H1 (cell line): ENCODE data around the gene MRPL55. TPM values are rescaled to one million over a fixed set of nuclear protein-coding genes. Genes with fewer than 3 reads are reported as not detected.

Source experiments
- CTCF ChIA-PET: fragments of 300-600 bp; sonication (Branson Sonifier 250); formaldehyde crosslinking; loops from one replicate; lab custom pipeline; 2021; ENCODE audit not compliant: partially characterized antibody; lab: Charles Lee
- POLR2A ChIA-PET: fragments of 300-600 bp; sonication (Branson Sonifier 250); formaldehyde crosslinking; loops from one replicate; lab custom pipeline; 2021; ENCODE audit warnings: inconsistent platforms; ENCODE audit not compliant: partially characterized antibody; lab: Charles Lee
- DNase-seq, 2 experiments: peaks; one replicate each; pipeline versions ENCODE4 v3.0.0 to v3.0.0-alpha.2; 2010 to 2022; ENCODE audit warnings: low spot score in 2 of 2, low read depth in 1 of 2, mixed read lengths in 1 of 2
- FAIRE-seq: peaks from 2 replicates; lab custom pipeline; 2011; peaks lifted over from hg19 to GRCh38; lab: Jason Lieb, UNC
- H2AFZ ChIP-seq: 2 replicates; pipeline ENCODE4 v1.8.1; 2012; ENCODE audit warnings: low read length, inconsistent platforms
- H2AK5ac ChIP-seq: 2 replicates; pipeline ENCODE4 v1.6.1; 2013; ENCODE audit warnings: low read depth, low read length
- H2BK120ac ChIP-seq: replicated peaks from 2 replicates; pipeline ENCODE3; 2013; ENCODE audit warnings: low read depth, low read length, inconsistent platforms
- H2BK12ac ChIP-seq: 2 replicates; pipeline ENCODE4 v1.6.1; 2013; ENCODE audit warnings: low read depth, low read length
- H2BK15ac ChIP-seq: 2 replicates; pipeline ENCODE4 v1.6.1; 2013; ENCODE audit warnings: low read length
- H2BK20ac ChIP-seq: 2 replicates; pipeline ENCODE4 v1.6.1; 2013; ENCODE audit warnings: low read length
- H2BK5ac ChIP-seq: 2 replicates; pipeline ENCODE4 v1.6.1; 2013; ENCODE audit warnings: low read depth, low read length
- H3K14ac ChIP-seq: 2 replicates; pipeline ENCODE4 v1.6.1; 2013; ENCODE audit warnings: inconsistent platforms; ENCODE audit not compliant: insufficient read length
- H3K18ac ChIP-seq: 2 replicates; pipeline ENCODE4 v1.6.1; 2013; ENCODE audit warnings: low read length; ENCODE audit errors: extremely low read depth
- H3K23ac ChIP-seq: 2 replicates; pipeline ENCODE4 v1.6.1; 2013; ENCODE audit warnings: inconsistent platforms; ENCODE audit not compliant: insufficient read length
- H3K23me2 ChIP-seq: 2 replicates; pipeline ENCODE4 v1.6.1; 2013; ENCODE audit warnings: low read depth, low read length
- H3K27ac ChIP-seq: 2 replicates; pipeline ENCODE4 v1.6.1; 2011; ENCODE audit warnings: low read depth, low read length, inconsistent platforms
- H3K27me3 ChIP-seq, 4 experiments: replicated peaks in 1 of 4; 1 replicate in 1 of 4; 2 replicates in 3 of 4; pipeline versions ENCODE4 v1.6.1 to v1.8.1; 2011 to 2013; ENCODE audit warnings: low read length in 3 of 4, mild to moderate bottlenecking in 3 of 4, inconsistent platforms in 2 of 4, mixed read lengths in 2 of 4, moderate library complexity in 1 of 4; ENCODE audit not compliant: control insufficient read depth in 3 of 4, insufficient read depth in 3 of 4; ENCODE audit errors: extremely low read depth in 1 of 4
- H3K36me3 ChIP-seq, 4 experiments: 2 replicates each; pipeline versions ENCODE4 v1.6.1 to v1.8.1; 2011 to 2013; ENCODE audit warnings: mild to moderate bottlenecking in 4 of 4, low read length in 3 of 4, moderate library complexity in 2 of 4, control low read depth in 1 of 4, inconsistent platforms in 1 of 4; ENCODE audit not compliant: insufficient read depth in 4 of 4, control insufficient read depth in 2 of 4
- H3K4ac ChIP-seq: replicated peaks from 2 replicates; pipeline ENCODE3; 2013; ENCODE audit warnings: low read length, low read depth, mixed read lengths, inconsistent platforms; ENCODE audit not compliant: insufficient read length
- H3K4me1 ChIP-seq, 4 experiments: replicated peaks in 1 of 4; 1 replicate in 1 of 4; 2 replicates in 3 of 4; pipeline versions ENCODE4 v1.6.1 to v1.8.1; 2011 to 2013; ENCODE audit warnings: low read length in 3 of 4, inconsistent platforms in 2 of 4, mixed read lengths in 1 of 4; ENCODE audit not compliant: insufficient read depth in 4 of 4, control insufficient read depth in 3 of 4
- H3K4me2 ChIP-seq, 2 experiments: 2 replicates each; pipeline versions ENCODE4 v1.6.1 to v1.8.1; 2011 to 2013; ENCODE audit warnings: low read depth in 2 of 2, low read length in 2 of 2, control low read depth in 1 of 2, inconsistent platforms in 1 of 2, mild to moderate bottlenecking in 1 of 2; ENCODE audit not compliant: insufficient read depth in 1 of 2
- H3K4me3 ChIP-seq, 4 experiments: fragments of 200-600, 300-600 bp in 1 of 4; sonication (generic), shearing (Covaris generic), sonication (Bioruptor Twin) in 1 of 4; 2 replicates each; pipeline versions ENCODE4 v1.5.1 to v1.8.1; 2011 to 2016; ENCODE audit warnings: low read length in 4 of 4, low read depth in 3 of 4, control low read depth in 2 of 4, inconsistent platforms in 2 of 4, mild to moderate bottlenecking in 2 of 4, mixed read lengths in 1 of 4, moderate library complexity in 1 of 4; ENCODE audit not compliant: insufficient read depth in 2 of 4; ENCODE audit errors: extremely low read depth in 1 of 4
- H3K56ac ChIP-seq: replicated peaks from 2 replicates; pipeline ENCODE3; 2013; ENCODE audit warnings: low read depth, mild to moderate bottlenecking, mixed read lengths, low read length, inconsistent platforms; ENCODE audit not compliant: insufficient read length
- H3K79me1 ChIP-seq: 2 replicates; pipeline ENCODE4 v1.6.1; 2013; ENCODE audit warnings: low read depth, low read length, control low read depth
- H3K79me2 ChIP-seq, 2 experiments: 2 replicates each; pipeline versions ENCODE4 v1.6.1 to v1.8.1; 2012 to 2013; ENCODE audit warnings: low read length in 2 of 2, mild to moderate bottlenecking in 2 of 2, inconsistent platforms in 1 of 2; ENCODE audit not compliant: insufficient read depth in 2 of 2, control insufficient read depth in 1 of 2
- H3K9ac ChIP-seq, 4 experiments: replicated peaks in 1 of 4; 1 replicate in 1 of 4; 2 replicates in 3 of 4; pipeline versions ENCODE4 v1.6.1 to v1.8.1; 2011 to 2013; ENCODE audit warnings: low read depth in 3 of 4, low read length in 3 of 4, control low read depth in 2 of 4, mild to moderate bottlenecking in 2 of 4, moderate library complexity in 2 of 4, inconsistent platforms in 1 of 4; ENCODE audit errors: extremely low read depth in 1 of 4
- H3K9me3 ChIP-seq, 2 experiments: 2 replicates each; pipeline versions ENCODE4 v1.6.1 to v1.8.1; 2012 to 2013; ENCODE audit warnings: mild to moderate bottlenecking in 2 of 2, moderate library complexity in 2 of 2, control low read depth in 1 of 2, inconsistent platforms in 1 of 2, low read depth in 1 of 2, low read length in 1 of 2, mixed read lengths in 1 of 2; ENCODE audit not compliant: insufficient read depth in 2 of 2
- H4K20me1 ChIP-seq, 2 experiments: replicated peaks in 1 of 2; 2 replicates each; pipeline versions ENCODE3 to v1.8.1; 2011 to 2013; ENCODE audit warnings: inconsistent platforms in 2 of 2, low read length in 2 of 2, mild to moderate bottlenecking in 1 of 2; ENCODE audit not compliant: insufficient read depth in 2 of 2, control insufficient read depth in 1 of 2
- H4K5ac ChIP-seq: 2 replicates; pipeline ENCODE4 v1.6.1; 2013; ENCODE audit warnings: low read length, low read depth, mixed read lengths, inconsistent platforms; ENCODE audit not compliant: insufficient read length
- H4K8ac ChIP-seq: 2 replicates; pipeline ENCODE4 v1.8.0; 2013; ENCODE audit warnings: mild to moderate bottlenecking, moderate library complexity, low read length, inconsistent platforms; ENCODE audit not compliant: insufficient read depth; ENCODE audit errors: extremely low read depth
- H4K91ac ChIP-seq: replicated peaks from 2 replicates; pipeline ENCODE3; 2013; ENCODE audit warnings: low read length, mixed read lengths, inconsistent platforms; ENCODE audit not compliant: insufficient read length
- BRCA1 ChIP-seq: IDR thresholded peaks from 2 replicates; pipeline ENCODE4 v1.6.1; 2012; ENCODE audit warnings: low read depth, low read length, improper control_type of control experiment
- CBX8 ChIP-seq: fragments of 300-800, 300-1000 bp; sonication (generic); IDR thresholded peaks from 2 replicates; pipeline ENCODE4 v1.7.1; 2016; ENCODE audit warnings: low read depth, low read length, borderline replicate concordance
- CHD2 ChIP-seq: IDR thresholded peaks from 2 replicates; pipeline ENCODE4 v1.6.1; 2012; ENCODE audit warnings: low read length, improper control_type of control experiment
- EGR1 ChIP-seq: IDR thresholded peaks from 2 replicates; pipeline ENCODE4 v1.6.1; 2011; ENCODE audit warnings: low read depth, low read length, borderline replicate concordance
- EZH2 ChIP-seq: fragments of 200-600 bp; sonication (generic); IDR thresholded peaks from 2 replicates; pipeline ENCODE4 v1.7.1; 2012; ENCODE audit warnings: low read depth, mild to moderate bottlenecking, moderate library complexity, low read length, inconsistent platforms; ENCODE audit not compliant: severe bottlenecking
- JUN ChIP-seq: IDR thresholded peaks from 2 replicates; pipeline ENCODE4 v1.6.1; 2011; ENCODE audit warnings: low read depth, mild to moderate bottlenecking, improper control_type of control experiment, low read length
- KDM1A ChIP-seq: fragments of 200-600, 300-600 bp; sonication (generic); IDR thresholded peaks from 2 replicates; pipeline ENCODE4 v1.7.1; 2016; ENCODE audit warnings: mild to moderate bottlenecking, low read length, borderline replicate concordance
- POLR2A ChIP-seq, 2 experiments: IDR thresholded peaks; 1 replicate in 1 of 2; 2 replicates in 1 of 2; pipeline ENCODE4 v1.6.1; 2011; ENCODE audit warnings: low read depth in 2 of 2, low read length in 2 of 2, mild to moderate bottlenecking in 2 of 2; ENCODE audit errors: control extremely low read depth in 1 of 2
- SUZ12 ChIP-seq: fragments of 200-600 bp; sonication (generic); IDR thresholded peaks from 2 replicates; pipeline ENCODE4 v1.6.1; 2012; ENCODE audit warnings: mild to moderate bottlenecking, inconsistent platforms, low read length, moderate library complexity, mixed read lengths
- WGBS, 2 experiments: shearing (Covaris generic) in 1 of 2; methylation state at CpG; one replicate each; pipeline versions ENCODE4 v1.1.6 to v1.1.7; 2013 to 2015; ENCODE audit warnings: low lambda C conversion rate in 2 of 2, mixed read lengths in 2 of 2, inconsistent platforms in 1 of 2, low coverage in 1 of 2, missing lambda C conversion rate in 1 of 2; ENCODE audit not compliant: insufficient replicate concordance in 2 of 2, insufficient coverage in 1 of 2, insufficient read length in 1 of 2; ENCODE audit errors: extremely low coverage in 1 of 2, missing lambda C conversion rate in 1 of 2; 5-methylcytosine and 5-hydroxymethylcytosine counted together
- polyA plus RNA-seq, 7 experiments: library from polyadenylated mRNA; depleted of rRNA in 3 of 7; stranded (reverse) in 5 of 7; unstranded in 2 of 7; fragments of >200 nt in 5 of 7; fragments of 200-250 nt in 2 of 7; gene quantifications; 1 replicate in 5 of 7; 2 replicates in 1 of 7; 4 replicates in 1 of 7; pipeline versions ENCODE4 v1.2.1 to v1.2.3, GENCODE V29; 2011 to 2013; ENCODE audit warnings: missing spikeins in 2 of 7, mixed read lengths in 2 of 7
- total RNA-seq: library from RNA; stranded (reverse); fragmentation: NEBNext Ultra II Directional; extraction: Animal tissue kit (Norgen Biotek cat#: 25700); gene quantifications from 2 replicates; pipeline ENCODE4 v1.2.1, GENCODE V29; 2021
- TF ChIP-seq, protein P1 (sequence below), 3 experiments: IDR thresholded peaks; 1 replicate in 2 of 3; 2 replicates in 1 of 3; pipeline versions ENCODE4 v1.5.1 to v1.6.1; 2011; ENCODE audit warnings: low read length in 3 of 3, mild to moderate bottlenecking in 3 of 3, inconsistent platforms in 2 of 3, low read depth in 1 of 3, moderate library complexity in 1 of 3; ENCODE audit not compliant: insufficient read depth in 1 of 3; ENCODE audit errors: control extremely low read depth in 1 of 3

MRPL55 gene
- total and polyA plus RNA-seq, 2 of the 8 experiments (the other 6 are each of a cell fraction or from before 2014, with no cell fraction given) = 59.0 to 244 TPM

- Histone ChIP-seq H3K79me2 (peaks cover 0 to under 1% of the 10 kb centered on the region in 2 experiments; a peak in 2 of 4 replicates), H3K18ac (no peak overlapping the region), H2BK20ac (no peak overlapping the region), H2BK12ac (no peak overlapping the region), H3K9ac (no peak overlapping the region), H2BK120ac (no peak overlapping the region), H3K27ac (no peak overlapping the region), H3K23ac (no peak overlapping the region), H3K56ac (no peak overlapping the region), H2AK5ac (no peak overlapping the region), H4K91ac (no peak overlapping the region), H3K14ac (no peak overlapping the region), H3K36me3 (no peaks in the 10 kb centered on the region), H4K20me1 (peaks cover 7 to 31% of the 10 kb centered on the region in 2 experiments), H4K5ac (no peak overlapping the region), H4K8ac (no peak overlapping the region), H2BK15ac (no peak overlapping the region), H3K4me1 (peaks cover 0 to 22% (median 2%) of the 10 kb centered on the region in 4 experiments; a peak in 6 of 7 replicates), H3K27me3 (peaks cover 14 to 58% (median 55%) of the 10 kb centered on the region in 4 experiments), H2AFZ (no peak overlapping the region), H3K9me3 (no peaks in the 10 kb centered on the region), H2BK5ac (no peak overlapping the region), H3K4me3 (no peak overlapping the region), H3K4me2 (no peak overlapping the region), H3K23me2 (peaks cover 4% of the 10 kb centered on the region), H3K4ac (no peak overlapping the region), H3K79me1 (peaks cover 2% of the 10 kb centered on the region; the same call in 1 of the 2 replicates)
- no peak for DNase-seq
- CTCF ChIA-PET = interaction anchor here (1.1 to 6.2 kb wide), 8 partner anchors 14 to 302 kb away, joined by 3 to 115 read pairs (median 4); partner anchors contain the start of gene WNT3A
- POLR2A ChIA-PET = interaction anchor here (1.0 kb wide), 1 partner anchor 10 kb away, joined by 3 read pairs; no protein-coding TSS in a partner anchor
- WGBS, 2 experiments = 87% methylated on average over 7 of the region's 10 CpGs; no CpG with 5 or more reads in 1 of the 2 experiments
- FAIRE-seq = no peak
- TF ChIP-seq POLR2A (IDR thresholded peaks at IDR 0.05; ENCODE audit: control extremely low read depth in 1 of 2, low read depth in 2 of 2, low read length in 2 of 2) = no peak
- no peak for TF ChIP-seq KDM1A
- no peak for TF ChIP-seq EGR1
- TF ChIP-seq CHD2 = no peak
- TF ChIP-seq JUN = no peak
- no peak for TF ChIP-seq BRCA1
- TF ChIP-seq CBX8 = no peak
- no peak for TF ChIP-seq SUZ12
- TF ChIP-seq, protein P1, sequence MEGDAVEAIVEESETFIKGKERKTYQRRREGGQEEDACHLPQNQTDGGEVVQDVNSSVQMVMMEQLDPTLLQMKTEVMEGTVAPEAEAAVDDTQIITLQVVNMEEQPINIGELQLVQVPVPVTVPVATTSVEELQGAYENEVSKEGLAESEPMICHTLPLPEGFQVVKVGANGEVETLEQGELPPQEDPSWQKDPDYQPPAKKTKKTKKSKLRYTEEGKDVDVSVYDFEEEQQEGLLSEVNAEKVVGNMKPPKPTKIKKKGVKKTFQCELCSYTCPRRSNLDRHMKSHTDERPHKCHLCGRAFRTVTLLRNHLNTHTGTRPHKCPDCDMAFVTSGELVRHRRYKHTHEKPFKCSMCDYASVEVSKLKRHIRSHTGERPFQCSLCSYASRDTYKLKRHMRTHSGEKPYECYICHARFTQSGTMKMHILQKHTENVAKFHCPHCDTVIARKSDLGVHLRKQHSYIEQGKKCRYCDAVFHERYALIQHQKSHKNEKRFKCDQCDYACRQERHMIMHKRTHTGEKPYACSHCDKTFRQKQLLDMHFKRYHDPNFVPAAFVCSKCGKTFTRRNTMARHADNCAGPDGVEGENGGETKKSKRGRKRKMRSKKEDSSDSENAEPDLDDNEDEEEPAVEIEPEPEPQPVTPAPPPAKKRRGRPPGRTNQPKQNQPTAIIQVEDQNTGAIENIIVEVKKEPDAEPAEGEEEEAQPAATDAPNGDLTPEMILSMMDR (IDR thresholded peaks at IDR 0.05; ENCODE audit: control extremely low read depth in 1 of 3, insufficient read depth in 1 of 3, low read depth in 1 of 3, low read length in 3 of 3) = no peak
- TF ChIP-seq EZH2 = no peak
Observed at GRCh38 chr1:228077565-228078330, 31.4 kb downstream of the MRPL55 start.
